Lower lobe of right lung (tissue), 2 donors: ENCODE results near the gene ASTN2. TPM values are rescaled to one million over a fixed set of nuclear protein-coding genes. Genes with fewer than 3 reads are reported as not detected.

Source experiments
- ATAC-seq, 2 donors: fragments of 200-7000 bp; cut with Tn5 transposase; one replicate each; pipeline ENCODE4 v1.9.1; 2020 to 2022; ENCODE audit warnings: mild to moderate bottlenecking in 2 of 2, moderate library complexity in 2 of 2
- DNase-seq: peaks from one replicate; pipeline ENCODE4 v3.0.0-alpha.2; 2020
- H3K27ac ChIP-seq: fragments of 200-600 bp; one replicate; pipeline ENCODE4 v1.8.0; 2022
- H3K27me3 ChIP-seq: fragments of 200-600 bp; one replicate; pipeline ENCODE4 v1.8.0; 2022; ENCODE audit warnings: low read depth
- H3K36me3 ChIP-seq: fragments of 200-600 bp; one replicate; pipeline ENCODE4 v1.8.0; 2022; ENCODE audit warnings: mild to moderate bottlenecking
- H3K4me1 ChIP-seq: fragments of 200-600 bp; one replicate; pipeline ENCODE4 v1.8.0; 2022
- H3K4me3 ChIP-seq: fragments of 200-600 bp; one replicate; pipeline ENCODE4 v1.8.0; 2022; ENCODE audit warnings: mild to moderate bottlenecking
- H3K9me3 ChIP-seq: fragments of 200-600 bp; one replicate; pipeline ENCODE4 v1.8.0; 2022
- intact Hi-C: fragments of 100-400 bp; cut with DNase I; formaldehyde crosslinking; loops from one replicate; pipeline ENCODE4 v1.11.0; 2022
- total RNA-seq: library from RNA; stranded (reverse); fragmentation: NEBNext Ultra II Directional; extraction: Animal tissue kit (Norgen Biotek cat#: 25700); gene quantifications from one replicate; pipeline ENCODE4 v1.2.1, GENCODE V29; 2021
- TF ChIP-seq, protein P1 (sequence below): fragments of 200-600 bp; IDR thresholded peaks from one replicate; pipeline ENCODE4 v1.8.0; 2022; ENCODE audit warnings: antibody characterized with exemption, mild to moderate bottlenecking
- donor health status: DM: no; HTN: yes; CAD: no; lungs with severe emphysema.

ASTN2 gene
- total RNA-seq, 1 donor from 2014 or later: 4.3 TPM

GRCh38 chr9:117122102-117122501 is 292.8 kb downstream of the ASTN2 start:
- no peaks in the 10 kb centered on the region for H3K9me3 ChIP-seq
- no peaks in the 10 kb centered on the region for H3K4me1 ChIP-seq
- TF ChIP-seq, protein P1, sequence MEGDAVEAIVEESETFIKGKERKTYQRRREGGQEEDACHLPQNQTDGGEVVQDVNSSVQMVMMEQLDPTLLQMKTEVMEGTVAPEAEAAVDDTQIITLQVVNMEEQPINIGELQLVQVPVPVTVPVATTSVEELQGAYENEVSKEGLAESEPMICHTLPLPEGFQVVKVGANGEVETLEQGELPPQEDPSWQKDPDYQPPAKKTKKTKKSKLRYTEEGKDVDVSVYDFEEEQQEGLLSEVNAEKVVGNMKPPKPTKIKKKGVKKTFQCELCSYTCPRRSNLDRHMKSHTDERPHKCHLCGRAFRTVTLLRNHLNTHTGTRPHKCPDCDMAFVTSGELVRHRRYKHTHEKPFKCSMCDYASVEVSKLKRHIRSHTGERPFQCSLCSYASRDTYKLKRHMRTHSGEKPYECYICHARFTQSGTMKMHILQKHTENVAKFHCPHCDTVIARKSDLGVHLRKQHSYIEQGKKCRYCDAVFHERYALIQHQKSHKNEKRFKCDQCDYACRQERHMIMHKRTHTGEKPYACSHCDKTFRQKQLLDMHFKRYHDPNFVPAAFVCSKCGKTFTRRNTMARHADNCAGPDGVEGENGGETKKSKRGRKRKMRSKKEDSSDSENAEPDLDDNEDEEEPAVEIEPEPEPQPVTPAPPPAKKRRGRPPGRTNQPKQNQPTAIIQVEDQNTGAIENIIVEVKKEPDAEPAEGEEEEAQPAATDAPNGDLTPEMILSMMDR: no peak
- intact Hi-C loops: no loop called here
- no peaks in the 10 kb centered on the region for H3K27me3 ChIP-seq
- H3K4me3 ChIP-seq: no peak overlapping the region
- ATAC-seq (no peak), DNase-seq (no peak)
- no peak overlapping the region for H3K27ac ChIP-seq
- H3K36me3 ChIP-seq: no peaks in the 10 kb centered on the region

DNA sequence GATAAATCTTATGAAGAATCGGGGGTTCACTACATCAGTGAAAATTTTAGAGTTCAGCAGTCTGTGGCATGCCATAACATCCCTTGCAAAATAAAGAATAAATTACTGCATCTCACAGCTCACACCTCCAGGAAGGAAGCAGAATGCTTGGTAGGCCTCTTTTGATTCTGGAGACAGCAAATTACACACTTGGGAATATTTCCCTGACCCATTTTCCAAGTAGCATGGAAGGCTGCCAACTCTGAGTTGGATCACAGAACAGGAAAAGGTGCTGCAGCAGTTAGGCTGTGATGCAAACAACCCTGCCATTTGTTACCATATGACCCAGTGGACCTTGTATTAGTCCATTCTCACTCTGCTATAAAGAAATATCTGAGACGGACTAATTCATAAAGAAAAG is 293.5 kb downstream of the ASTN2 start:
- Histone ChIP-seq H3K27me3 (no peaks in the 10 kb centered on the region), H3K27ac (no peak overlapping the region), H3K9me3 (no peaks in the 10 kb centered on the region), H3K36me3 (no peaks in the 10 kb centered on the region), H3K4me3 (no peak overlapping the region), H3K4me1 (no peaks in the 10 kb centered on the region)
- TF ChIP-seq, protein P1: no peak
- intact Hi-C loops: no loop called here
- ATAC-seq: no peak
- no peak for DNase-seq

- no peak for ATAC-seq
- Histone ChIP-seq H3K36me3 (no peaks in the 10 kb centered on the region), H3K9me3 (no peaks in the 10 kb centered on the region), H3K27ac (no peak overlapping the region), H3K27me3 (no peaks in the 10 kb centered on the region), H3K4me1 (no peaks in the 10 kb centered on the region), H3K4me3 (no peak overlapping the region)
- intact Hi-C loops: no loop called here
- DNase-seq: no peak
- TF ChIP-seq, protein P1: no peak
These were observed 294.8 kb downstream of the ASTN2 start for GRCh38 chr9:117120061-117120460.

GRCh38 chr9:117116084-117116483 is 298.8 kb downstream of the ASTN2 start:
- ATAC-seq (no peak), DNase-seq (no peak)
- TF ChIP-seq, protein P1: no peak
- H3K36me3 ChIP-seq: no peaks in the 10 kb centered on the region
- H3K27ac ChIP-seq: no peak overlapping the region
- no peaks in the 10 kb centered on the region for H3K4me1 ChIP-seq
- H3K9me3 ChIP-seq: no peaks in the 10 kb centered on the region
- H3K27me3 ChIP-seq: no peaks in the 10 kb centered on the region
- intact Hi-C loops: no loop called here
- H3K4me3 ChIP-seq: no peak overlapping the region

- H3K36me3 ChIP-seq: no peaks in the 10 kb centered on the region
- H3K27ac ChIP-seq: no peak overlapping the region
- H3K9me3 ChIP-seq: no peaks in the 10 kb centered on the region
- H3K27me3 ChIP-seq: no peaks in the 10 kb centered on the region
- ATAC-seq: no peak
- DNase-seq: no peak
- no peak overlapping the region for H3K4me3 ChIP-seq
- H3K4me1 ChIP-seq: no peaks in the 10 kb centered on the region
- TF ChIP-seq, protein P1: no peak
- intact Hi-C loops: no loop called here
These were observed 300.1 kb downstream of the ASTN2 start for GRCh38 chr9:117114768-117115167.
